ENCODE measurements around the gene EIF4EBP3.
"Not testable (repeated sequence)": the region's sequence is repeated elsewhere in the genome, so short reads cannot be mapped to it uniquely, and the experiment has no call there.

EIF4EBP3 gene

DNA sequence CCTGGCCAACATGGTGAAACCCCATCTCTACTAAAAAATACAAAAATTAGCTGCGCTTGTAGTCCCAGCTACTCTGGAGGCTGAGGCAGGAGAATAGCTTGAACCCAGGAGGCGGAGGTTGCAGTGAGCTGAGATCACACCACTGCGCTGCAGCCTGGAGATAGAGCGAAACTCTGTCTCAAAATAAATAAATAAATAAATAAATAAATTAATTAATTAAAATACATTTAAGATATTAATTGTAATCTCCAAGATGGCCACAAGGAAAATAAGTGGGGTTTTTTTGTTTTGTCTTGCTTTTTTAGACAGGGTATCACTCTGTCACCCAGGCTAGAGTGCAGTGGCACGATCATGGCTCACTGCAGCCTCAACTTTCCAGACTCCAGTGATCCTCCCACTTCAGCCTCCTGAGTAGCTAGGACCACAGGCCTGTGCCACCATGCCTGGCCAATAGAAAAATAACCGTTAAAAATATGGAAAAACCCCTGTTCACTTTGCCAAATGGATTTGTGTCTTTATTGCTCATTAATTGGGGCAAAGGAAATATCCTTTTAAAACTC lies 31.8 kb downstream of the EIF4EBP3 start:
- DNase-seq (ENCODE audit: low read depth in 3 of 3): not testable (repeated sequence)

GRCh38 chr5:140587495-140587894 lies 40.0 kb downstream of the EIF4EBP3 start:
- DNase-seq (ENCODE audit: low read depth in 3 of 3): no peak

DNA sequence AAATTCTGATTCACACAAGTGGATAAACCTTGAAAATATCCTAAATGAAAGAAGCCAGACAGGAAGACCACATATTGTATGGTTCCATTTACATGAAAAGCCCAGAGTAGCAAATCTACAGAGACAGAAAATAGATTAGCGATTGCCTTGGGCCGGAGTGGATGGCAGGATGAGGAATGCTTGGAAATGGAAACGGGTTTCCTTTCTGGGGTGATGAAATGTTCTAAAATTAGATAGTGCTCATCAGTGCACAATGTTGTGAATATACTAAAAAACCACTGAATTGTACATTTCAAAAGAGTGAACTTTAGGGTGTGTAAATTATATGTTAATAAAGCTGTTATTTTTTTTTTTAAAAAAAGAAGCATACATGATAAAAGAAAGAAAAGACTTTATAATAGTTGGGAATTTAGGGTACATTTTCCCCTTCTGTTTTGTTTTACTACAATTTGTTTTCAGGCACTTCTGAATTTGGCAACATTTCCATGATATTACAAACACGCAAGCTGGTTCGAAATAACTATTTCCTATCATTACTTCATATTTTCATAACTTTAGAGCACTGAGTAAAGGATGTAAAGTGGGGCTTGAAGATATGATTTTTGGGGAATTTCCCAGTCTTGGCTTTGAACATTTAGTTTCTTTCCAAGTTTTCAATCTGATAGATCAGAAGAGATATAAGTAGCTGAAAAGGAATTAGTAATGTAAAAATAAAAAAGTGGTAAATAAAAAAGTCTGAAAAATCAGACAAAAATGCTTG lies 41.0 kb downstream of the EIF4EBP3 start:
- no peak for DNase-seq (ENCODE audit: low read depth in 3 of 3)

DNA sequence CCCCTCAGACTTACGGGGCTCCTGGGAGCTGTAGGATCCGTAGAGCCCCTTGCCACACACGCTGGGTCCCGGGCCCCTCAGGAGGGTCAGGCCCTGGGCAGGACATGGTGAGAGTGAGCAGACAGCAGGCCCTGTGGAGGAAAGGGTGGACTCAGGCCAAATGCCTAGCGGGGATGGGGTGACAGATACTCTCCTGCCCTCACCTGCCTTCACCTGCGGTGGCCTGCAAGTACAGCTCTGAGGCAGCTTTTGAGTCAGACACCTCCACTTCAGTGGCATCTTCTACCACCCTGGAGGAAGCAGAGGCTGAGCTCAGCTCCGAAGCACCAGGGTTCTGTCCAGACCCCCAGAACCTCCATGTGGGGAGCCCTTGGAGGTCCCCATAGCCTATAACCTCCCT lies 43.4 kb downstream of the EIF4EBP3 start:
- no peak for DNase-seq (ENCODE audit: low read depth in 3 of 3)

DNA sequence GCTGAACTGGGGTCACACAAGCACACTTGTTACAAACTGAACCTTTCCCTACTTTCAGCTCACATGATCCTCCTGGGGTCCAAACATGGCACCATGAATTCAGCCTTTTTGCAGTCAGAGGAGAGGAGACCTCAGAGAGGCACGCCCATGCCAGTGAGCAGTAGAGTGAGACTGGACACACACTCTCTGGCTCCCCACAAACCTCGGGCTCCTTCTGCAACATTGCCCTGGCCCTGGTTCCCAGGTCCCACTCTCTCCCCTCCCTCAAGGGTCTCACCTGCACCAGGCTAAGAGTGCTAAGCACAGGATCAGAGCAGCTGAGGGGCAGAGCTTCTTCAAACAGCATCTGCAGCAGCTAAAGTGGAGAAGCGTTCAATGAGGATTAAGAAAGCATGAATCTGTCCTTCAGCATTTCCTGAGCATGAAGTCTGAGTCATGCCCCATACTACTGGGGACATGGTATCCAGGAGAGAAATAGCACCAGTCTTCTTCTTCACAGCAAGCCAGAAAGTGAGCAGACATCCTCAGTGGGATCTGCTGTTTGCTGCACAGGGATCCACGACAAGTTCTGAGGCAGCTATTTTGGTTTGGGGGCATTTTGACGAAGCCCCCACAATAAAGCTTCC lies 44.4 kb downstream of the EIF4EBP3 start:
- no peak for DNase-seq (ENCODE audit: low read depth in 3 of 3)

DNA sequence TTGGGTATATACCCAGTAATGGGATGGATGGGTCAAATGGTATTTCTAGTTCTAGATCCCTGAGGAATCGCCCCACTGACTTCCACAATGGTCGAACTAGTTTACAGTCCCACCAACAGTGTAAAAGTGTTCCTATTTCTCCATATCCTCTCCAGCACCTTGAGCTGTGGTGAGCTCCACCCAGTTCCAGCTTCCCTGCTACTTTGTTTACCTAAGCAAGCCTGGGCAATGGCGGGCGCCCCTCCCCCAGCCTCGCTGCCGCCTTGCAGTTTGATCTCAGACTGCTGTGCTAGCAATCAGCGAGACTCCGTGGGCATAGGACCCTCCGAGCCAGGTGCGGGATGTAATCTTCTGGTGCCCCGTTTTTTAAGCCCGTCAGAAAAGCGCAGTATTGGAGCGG lies 45.6 kb downstream of the EIF4EBP3 start:
- DNase-seq (ENCODE audit: low read depth in 3 of 3): not testable (repeated sequence)

GRCh38 chr5:140594169-140594568 lies 46.7 kb downstream of the EIF4EBP3 start:
- no peak for DNase-seq (ENCODE audit: low read depth in 3 of 3)

- DNase-seq (ENCODE audit: low read depth in 3 of 3): no peak
Observed at GRCh38 chr5:140595538-140596300, 48.3 kb downstream of the EIF4EBP3 start.

DNA sequence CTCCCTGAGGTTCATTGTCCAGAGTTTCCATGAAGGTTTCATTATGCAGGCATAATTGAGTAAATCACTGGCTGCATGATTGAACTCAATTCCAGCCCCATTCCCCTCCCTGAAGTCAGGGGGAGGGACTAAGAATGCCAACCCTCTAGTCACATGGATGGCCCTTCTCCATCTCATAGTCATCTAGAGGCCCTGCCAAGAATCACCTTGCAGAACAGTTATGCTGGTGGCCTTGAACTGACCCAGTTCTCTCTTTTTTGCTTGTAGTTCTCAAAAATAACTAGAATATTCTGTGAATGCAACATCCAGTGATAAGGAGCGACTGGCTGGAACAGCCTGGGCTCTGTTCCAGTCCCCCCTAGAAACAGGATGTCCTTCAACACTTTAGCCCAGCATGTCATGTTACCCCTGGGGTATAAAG lies 48.9 kb downstream of the EIF4EBP3 start:
- no peak for DNase-seq (ENCODE audit: low read depth in 3 of 3)

DNA sequence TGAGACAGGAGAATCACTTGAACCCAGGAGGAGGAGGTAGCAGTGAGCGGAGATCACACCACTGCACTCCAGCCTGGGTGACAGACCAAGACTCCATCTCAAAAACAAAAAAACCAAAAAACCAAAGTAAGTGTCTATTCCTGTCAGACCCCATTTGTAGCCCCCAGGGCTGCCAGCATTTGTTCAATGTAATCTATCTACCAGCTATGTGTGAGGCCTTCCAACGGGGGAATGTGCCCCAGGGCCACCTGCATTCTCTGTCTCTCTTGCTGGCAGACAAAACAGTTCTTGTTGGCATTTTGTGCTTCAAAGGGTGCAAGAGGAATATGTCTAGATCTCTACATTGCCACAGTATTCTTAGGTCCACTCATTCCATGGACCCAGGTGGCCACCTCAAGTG lies 51.4 kb downstream of the EIF4EBP3 start:
- DNase-seq (ENCODE audit: low read depth in 3 of 3): no peak
